HG02870 (cell line): ENCODE measurements around the gene IMP3.

Source experiments
- ATAC-seq: cut with Tn5 transposase; IDR thresholded peaks from one replicate; pipeline ENCODE4 v1.9.1; 2021; ENCODE audit warnings: mild to moderate bottlenecking, moderate library complexity; ENCODE audit not compliant: unreplicated experiment

The IMP3 gene

GRCh38 chr15:75625542-75626347 is 14.3 kb downstream of the IMP3 start, which contains the start of gene SNUPN:
Gene SNUPN (minus strand): TSS chr15:75625725. CDS start chr15:75621051, 4,674 bp downstream.
- peak; percentile 74 for ATAC-seq

GRCh38 chr15:75622505-75622904 is 17.5 kb downstream of the IMP3 start:
- no peak for ATAC-seq

GRCh38 chr15:75620841-75621391 is 19.1 kb downstream of the IMP3 start:
- no peak for ATAC-seq

GRCh38 chr15:75620058-75620820 is 19.8 kb downstream of the IMP3 start:
- ATAC-seq = no peak

- no peak for ATAC-seq
These were observed 23.3 kb downstream of the IMP3 start for GRCh38 chr15:75616766-75617165.

- ATAC-seq = no peak
These were observed 33.0 kb downstream of the IMP3 start for GRCh38 chr15:75606711-75607699.

GRCh38 chr15:75606026-75606425 is 34.0 kb downstream of the IMP3 start:
- no peak for ATAC-seq

- no peak for ATAC-seq
These were observed 40.6 kb downstream of the IMP3 start for GRCh38 chr15:75599401-75599800.

GRCh38 chr15:75598361-75598760 is 41.7 kb downstream of the IMP3 start:
- no peak for ATAC-seq

GRCh38 chr15:75597667-75598341 is 42.2 kb downstream of the IMP3 start:
- no peak for ATAC-seq

GRCh38 chr15:75596703-75597345 is 43.2 kb downstream of the IMP3 start:
- no peak for ATAC-seq

- ATAC-seq = no peak
These were observed 45.7 kb downstream of the IMP3 start for GRCh38 chr15:75594276-75594675.

GRCh38 chr15:75591655-75592364 is 48.2 kb downstream of the IMP3 start:
- ATAC-seq = no peak

- ATAC-seq = no peak
These were observed 49.8 kb downstream of the IMP3 start for GRCh38 chr15:75590239-75590638.
